Hindlimb muscle (tissue), 1 donor: ENCODE results near the gene SLC4A2. TPM values are rescaled to one million over a fixed set of nuclear protein-coding genes. Genes with fewer than 3 reads are reported as not detected.

Experiments used
- DNase-seq: peaks from one replicate; pipeline ENCODE4 v3.0.0-alpha.2; 2013
- polyA plus RNA-seq: library from polyadenylated mRNA; unstranded; fragments of 120-200 nt; gene quantifications from one replicate; pipeline ENCODE4 v1.2.1, GENCODE V29; 2013; ENCODE audit not compliant: insufficient read length

SLC4A2 gene
- polyA plus RNA-seq, 1 donor: 68.7 TPM

DNA sequence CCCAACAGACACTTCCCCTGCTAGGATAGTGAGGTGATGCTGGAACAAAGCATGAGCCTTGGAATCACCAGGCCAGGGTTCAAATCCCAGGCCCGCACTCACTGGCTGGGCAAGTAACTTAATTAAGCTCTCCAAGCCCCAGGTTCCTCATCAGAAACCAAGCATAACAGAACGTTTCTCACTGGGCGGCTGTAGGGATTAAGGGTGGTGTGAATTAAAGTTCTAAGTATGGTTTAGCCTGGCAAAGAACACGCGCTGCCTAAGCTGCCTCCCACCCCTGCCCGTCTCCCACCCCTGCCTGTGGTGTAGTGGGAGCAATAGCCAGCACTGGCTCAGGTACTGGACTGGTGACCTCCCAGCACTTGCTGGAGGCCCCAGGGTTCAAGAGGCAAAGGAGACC, 5.6 kb downstream of the SLC4A2 start:
- DNase-seq: no peak

DNA sequence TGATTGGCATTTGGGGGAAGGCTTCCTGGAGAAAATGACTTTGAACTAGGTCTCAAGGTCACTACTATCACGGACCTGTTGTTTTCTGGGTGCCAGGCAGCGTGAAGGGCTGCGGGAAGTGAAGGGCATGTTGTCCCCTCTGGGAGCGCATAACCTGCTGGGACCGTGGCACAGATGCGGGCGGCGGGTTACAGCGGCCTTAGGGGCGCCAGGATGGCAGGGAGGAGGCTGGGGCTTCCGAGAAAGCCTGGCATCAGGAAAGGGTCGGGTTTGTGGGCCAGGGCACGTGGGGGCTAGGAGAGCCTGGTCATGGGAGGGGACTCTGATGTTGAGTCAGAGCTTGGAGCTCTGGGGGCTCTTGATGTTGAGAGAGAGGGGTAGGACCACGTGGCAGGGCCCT, 6.1 kb downstream of the SLC4A2 start:
- DNase-seq: no peak

DNA sequence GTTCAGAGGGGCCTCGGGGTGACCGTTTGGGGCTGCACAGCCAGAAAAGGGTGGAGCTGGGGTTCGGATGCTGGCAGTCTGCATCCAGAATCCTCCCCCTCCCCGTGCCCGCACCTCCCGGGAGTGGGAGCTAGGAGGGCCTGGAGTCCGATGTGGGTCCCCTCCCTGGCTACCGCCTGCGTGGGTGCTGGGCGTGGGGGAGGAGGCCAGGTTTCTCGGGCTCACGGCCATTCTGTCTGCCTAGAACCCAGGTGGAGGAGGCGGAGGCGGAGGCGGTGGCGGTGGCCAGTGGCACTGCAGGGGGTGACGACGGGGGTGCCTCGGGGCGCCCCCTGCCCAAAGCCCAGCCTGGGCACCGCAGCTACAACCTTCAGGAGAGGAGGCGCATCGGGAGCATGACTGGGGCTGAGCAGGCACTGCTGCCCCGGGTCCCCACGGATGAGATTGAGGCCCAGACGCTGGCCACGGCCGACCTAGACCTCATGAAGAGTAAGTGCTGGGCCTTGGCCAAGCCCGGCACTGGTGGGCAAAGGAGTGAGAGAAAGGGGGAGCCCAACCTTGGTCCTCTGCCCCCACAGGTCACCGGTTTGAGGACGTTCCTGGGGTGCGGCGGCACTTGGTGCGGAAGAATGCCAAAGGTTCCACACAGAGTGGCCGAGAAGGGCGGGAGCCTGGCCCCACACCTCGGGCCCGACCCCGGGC, 7.0 kb downstream of the SLC4A2 start:
- no peak for DNase-seq

DNA sequence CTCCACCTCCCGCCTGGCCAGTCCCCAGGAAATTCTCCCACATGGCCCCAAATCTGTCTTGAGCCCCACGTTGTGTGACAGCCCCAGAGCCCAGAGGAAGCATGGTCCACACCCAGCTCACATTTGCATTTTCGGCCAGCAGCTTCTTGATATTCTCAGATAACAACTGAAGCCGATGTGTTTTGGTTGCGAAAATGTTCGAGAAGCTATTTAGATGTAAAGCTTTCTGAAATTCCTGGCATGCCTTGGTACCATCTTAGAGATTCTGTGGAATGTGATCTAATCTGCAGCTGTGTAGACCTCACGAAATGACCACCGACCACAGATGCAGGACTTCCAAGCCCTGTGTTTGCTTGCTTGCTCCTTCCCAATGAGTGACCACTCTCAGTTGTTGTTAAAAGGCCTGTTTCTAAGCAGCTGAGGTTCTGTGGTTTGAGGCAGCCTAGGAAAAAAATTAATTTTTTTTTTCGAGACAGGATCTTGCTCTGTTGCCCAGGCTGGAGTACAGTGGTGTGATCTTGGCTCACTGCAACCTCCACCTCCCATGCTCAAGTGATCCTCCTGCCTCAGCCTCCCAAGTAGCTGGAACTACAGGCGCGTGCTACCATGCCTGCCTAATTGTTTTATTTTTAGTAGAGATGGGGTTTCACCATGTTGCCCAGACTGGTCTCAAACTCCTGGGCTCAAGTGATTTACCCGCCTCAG, 8.8 kb downstream of the SLC4A2 start:
- no peak for DNase-seq

DNA sequence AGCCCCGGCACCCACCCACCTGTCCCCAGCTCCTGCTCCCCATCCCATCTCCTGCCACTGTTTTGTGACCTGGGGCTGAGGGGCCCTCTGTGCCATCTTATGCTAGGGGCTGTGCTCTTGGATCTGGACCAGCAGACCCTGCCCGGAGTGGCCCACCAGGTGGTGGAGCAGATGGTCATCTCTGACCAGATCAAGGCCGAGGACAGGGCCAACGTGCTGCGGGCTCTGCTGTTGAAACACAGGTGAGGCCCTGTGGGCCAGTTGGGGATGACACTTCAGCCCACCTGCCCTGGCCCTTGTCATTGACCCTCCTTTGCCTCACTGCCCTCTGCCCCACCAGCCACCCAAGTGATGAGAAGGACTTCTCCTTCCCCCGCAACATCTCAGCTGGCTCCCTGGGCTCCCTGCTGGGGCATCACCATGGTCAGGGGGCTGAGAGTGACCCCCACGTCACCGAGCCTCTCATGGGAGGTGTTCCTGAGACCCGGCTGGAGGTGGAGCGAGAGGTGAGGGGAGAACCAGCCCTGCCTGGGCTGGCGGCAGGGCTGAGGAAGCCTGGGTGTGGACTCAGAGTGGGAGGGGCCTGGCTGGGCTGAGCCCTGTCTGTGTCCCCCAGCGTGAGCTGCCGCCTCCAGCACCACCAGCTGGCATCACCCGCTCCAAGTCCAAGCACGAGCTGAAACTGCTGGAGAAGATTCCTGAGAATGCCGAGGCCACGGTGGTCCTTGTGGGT, 10.6 kb downstream of the SLC4A2 start:
- no peak for DNase-seq

DNA sequence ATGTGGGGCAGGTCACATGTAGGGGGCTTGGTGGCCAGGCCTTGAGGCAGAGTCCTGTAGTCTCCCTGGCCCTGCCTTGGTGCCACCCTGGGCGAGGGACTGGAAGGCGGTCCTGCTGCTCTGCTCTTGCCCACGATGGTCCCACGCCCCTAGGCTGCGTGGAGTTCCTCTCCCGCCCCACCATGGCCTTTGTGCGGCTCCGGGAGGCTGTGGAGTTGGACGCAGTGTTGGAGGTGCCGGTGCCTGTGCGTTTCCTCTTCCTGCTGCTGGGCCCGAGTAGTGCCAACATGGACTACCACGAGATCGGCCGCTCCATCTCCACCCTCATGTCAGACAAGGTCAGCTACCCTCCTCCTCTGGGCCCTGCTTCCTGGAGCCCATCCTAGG, 11.2 kb downstream of the SLC4A2 start:
- DNase-seq: no peak

DNA sequence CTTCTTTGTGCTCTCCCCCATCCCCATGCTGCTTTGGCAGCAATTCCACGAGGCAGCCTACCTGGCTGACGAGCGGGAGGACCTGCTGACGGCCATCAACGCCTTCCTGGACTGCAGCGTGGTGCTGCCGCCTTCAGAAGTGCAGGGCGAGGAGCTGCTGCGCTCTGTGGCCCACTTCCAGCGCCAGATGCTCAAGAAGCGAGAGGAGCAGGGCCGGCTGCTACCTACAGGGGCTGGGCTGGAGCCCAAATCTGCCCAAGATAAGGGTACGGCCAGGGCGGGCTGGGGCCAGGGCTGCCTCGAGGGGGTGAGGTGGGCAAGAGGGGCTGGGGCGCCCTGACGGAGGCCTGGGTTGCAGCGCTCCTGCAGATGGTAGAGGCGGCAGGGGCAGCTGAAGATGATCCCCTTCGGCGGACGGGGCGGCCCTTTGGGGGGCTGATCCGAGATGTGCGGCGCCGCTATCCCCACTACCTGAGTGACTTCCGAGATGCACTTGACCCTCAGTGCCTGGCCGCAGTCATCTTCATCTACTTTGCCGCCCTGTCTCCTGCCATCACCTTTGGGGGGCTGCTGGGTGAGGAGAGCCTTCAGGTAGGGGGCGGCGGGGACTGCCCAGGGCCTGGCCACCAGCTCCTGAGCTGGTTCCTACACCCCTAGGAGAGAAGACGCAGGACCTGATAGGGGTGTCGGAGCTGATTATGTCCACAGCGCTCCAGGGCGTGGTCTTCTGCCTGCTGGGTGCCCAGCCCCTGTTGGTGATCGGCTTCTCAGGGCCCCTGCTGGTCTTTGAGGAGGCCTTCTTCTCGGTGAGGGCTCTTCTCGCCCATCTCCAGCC, 11.9 kb downstream of the SLC4A2 start:
- DNase-seq: no peak

DNA sequence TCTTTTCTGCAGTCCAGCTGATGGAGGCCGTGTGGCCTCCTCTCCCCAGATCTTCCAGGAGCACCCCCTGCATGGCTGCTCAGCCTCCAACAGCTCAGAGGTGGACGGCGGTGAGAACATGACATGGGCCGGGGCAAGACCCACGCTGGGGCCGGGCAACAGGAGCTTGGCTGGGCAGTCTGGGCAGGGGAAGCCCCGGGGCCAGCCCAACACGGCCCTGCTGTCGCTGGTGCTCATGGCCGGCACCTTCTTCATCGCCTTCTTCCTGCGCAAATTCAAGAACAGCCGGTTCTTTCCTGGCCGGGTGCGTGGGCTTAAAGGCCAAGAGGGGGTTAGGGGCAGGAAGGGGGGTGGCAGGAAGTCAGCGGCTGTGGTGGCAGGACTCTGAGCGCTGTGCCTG, 14.6 kb downstream of the SLC4A2 start:
- DNase-seq: no peak

DNA sequence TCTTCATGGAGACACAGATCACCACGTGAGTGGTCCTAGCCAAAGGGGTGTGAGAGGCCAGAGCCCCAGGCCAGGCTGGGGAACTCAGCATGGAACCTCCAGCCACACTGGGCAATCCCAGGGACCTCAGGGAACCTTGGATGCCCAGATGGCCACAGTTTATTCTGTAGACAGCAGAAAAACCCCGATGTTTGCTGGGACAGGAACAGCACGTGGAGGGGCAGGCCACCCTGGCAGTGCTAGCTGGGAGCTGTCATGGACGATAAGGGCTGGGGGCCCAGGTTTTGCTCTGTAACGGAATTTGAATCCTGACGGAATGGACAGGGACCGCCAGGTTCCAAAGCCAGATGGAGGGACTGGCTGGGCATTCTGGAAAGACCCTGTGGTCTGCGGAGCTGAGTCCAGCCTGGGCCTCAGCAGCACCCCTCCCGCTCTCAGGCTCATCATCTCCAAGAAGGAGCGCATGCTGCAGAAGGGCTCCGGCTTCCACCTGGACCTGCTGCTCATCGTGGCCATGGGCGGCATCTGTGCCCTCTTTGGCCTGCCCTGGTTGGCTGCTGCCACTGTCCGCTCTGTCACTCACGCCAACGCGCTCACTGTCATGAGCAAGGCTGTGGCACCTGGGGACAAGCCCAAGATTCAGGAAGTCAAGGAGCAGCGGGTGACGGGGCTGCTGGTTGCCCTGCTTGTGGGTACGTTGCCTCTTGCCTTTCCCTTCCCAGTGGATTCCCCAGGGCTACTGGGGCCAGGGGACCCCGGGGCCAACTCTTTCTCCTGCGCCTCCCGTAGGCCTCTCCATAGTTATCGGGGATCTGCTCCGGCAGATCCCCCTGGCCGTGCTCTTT, 15.7 kb downstream of the SLC4A2 start:
- DNase-seq: no peak

DNA sequence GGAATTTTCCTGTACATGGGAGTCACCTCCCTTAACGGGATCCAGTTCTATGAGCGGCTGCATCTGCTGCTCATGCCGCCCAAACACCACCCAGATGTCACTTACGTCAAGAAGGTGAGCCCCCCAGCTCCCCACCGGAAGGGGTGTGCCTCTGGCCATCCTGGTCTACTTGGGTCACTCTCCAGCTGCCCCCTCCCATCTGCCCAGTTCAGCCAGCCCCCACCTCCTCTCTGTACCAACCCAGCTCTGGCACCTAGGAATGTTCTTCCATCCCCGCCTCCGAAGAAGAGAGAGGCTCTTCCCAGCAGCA, 16.2 kb downstream of the SLC4A2 start:
- DNase-seq: no peak

DNA sequence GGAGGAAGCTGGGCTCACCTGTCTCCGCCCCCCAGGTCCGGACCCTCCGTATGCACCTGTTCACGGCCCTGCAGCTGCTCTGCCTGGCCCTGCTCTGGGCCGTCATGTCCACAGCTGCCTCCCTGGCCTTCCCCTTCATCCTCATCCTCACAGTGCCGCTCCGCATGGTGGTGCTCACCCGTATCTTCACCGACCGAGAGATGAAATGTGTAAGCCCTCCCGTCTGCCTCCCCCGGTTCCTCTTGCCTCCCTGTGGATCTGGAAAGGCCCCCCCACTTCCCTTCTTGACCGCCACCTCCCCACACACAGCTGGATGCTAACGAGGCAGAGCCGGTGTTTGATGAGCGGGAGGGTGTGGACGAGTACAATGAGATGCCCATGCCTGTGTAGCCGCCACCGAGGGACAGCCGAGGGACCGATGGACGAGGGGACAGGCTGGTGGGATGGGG, 16.6 kb downstream of the SLC4A2 start:
- DNase-seq: no peak

DNA sequence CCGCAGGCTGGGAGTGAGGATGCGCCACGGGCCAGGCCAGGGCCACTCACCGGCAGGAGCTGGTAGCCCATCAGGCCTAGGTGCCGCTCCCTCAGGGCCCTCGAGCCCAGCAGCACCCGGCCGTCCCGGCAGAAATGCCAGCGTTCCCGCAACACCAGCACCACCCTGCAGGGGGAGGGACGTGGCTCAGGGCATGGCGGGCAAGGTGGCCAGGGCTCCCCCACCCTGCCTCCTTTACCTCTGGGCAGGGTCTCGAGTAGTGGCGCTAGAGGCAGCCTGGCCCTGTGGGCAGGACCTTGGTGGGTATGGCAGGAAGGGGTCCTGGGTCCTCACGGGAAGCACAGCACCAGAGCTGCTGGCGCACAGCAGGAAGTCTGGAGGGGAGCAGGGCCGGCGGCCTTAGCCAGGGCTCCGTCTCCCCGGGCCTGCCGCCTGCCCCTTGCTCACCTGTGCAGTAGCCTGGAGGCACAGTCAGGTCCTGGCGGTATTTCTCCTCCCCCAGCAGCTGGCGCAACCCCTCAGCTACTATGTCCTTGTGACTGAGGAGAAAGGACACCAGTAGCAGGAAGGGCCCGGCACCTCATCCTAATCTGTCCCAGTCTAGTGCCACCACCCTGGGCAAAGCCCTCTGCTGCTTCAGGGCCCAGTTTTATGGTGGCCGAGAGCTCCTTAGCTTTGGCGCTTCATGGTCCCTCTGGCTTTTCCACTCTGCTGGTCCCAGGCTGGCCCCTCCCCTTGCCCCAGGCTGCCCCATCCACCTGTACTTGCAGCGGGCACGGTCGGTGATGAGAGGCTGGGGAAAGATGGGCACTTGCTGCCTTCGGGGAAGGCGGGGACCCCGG, 17.7 kb downstream of the SLC4A2 start:
- no peak for DNase-seq

DNA sequence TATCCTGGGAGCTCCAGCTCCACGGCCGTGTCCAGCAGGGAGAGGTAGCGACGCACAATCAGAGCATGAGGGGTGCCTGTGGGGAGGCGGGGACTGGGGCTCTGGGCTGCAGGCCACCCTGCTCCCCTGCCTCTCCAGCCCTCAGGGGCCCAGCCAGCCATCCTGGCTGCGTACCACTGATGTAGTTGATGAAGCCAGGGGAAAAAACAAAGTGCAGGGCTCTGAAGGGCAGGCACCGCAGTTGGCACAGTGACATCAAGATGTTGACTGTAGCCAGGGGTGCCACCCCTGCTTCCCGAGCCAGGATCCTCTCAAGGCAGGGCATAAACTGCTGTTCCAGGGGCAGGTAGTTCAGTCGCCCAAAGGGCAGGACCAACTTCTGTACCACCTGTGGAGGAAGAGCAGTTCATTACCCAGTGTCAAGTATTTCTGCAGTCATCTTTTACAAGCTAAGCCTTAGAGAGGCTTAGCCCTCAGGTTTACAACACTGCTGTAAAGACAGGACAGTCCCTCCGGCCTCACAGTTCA, 18.4 kb downstream of the SLC4A2 start:
- DNase-seq: no peak

DNA sequence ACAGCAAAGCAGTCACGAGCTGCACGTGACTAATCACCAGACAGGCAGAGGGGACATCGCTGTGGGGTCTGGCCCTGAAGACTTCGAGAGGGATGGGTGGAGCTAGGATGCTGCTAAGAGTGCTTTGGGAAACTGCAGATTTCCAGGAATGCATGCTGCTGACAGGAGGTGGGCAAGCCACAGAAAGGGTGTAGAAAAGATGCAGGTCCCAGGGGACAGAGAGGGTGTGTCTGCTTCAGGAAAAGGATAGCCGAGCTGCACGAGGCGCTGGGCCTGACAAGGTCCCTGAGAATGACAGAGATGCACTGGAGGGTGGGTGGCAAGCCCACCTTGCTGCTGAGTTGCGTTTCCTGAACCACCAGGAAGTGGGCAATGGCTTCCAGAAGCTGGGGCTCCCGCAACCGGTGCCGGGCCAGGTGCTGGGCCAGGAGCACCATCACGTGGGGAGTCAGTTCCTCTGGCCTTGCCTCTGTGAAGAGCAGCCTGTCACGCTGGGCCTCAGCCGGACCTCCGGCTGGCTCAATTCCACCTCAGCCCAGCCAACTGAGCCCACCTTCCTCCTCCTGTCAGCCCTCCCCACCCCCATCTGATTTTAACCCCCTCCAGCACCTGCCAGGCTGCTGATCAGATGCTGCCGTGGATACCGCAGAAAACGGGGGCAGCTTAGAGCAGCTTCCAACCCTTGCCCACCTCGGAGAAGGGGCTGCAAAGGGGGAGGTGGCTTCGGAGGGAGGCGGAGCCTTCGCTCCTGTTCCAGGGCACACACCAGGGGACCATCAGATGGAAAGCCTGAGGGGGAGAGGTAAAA, 19.0 kb downstream of the SLC4A2 start:
- DNase-seq: no peak

DNA sequence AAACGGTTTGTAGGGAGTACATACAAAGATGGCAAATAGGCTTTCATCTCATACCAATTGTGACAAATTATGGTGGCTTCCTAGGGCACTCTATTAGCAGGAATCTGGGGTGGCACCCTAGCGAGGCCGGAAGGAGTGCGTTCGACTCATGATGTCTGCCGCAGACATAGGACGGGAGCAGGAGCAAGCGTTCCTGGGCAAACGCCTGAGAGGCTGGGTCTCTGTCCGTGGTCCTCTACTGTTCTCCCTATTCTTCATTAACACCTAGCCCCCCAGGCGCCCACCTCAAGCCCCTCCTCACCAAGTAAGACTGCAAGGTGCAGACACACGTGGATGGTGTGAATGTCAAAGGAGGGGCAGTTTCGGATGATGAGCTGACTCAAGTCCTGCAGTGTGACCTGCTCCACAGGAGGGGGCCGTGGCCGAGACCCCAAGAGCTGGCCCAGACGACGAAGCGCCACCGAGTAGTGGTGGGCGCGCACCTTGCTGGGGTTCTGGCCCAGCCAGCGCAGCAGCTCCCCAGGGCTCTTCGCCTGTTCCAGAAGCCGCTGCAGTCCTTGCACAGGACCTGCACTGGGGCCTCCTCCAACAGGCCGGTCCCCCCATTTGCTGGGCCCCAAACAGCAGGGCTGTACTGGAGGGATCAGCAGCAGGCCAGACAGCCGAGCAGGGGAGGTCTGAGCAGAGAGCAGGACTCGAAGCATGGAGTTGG, 20.0 kb downstream of the SLC4A2 start:
- no peak for DNase-seq

DNA sequence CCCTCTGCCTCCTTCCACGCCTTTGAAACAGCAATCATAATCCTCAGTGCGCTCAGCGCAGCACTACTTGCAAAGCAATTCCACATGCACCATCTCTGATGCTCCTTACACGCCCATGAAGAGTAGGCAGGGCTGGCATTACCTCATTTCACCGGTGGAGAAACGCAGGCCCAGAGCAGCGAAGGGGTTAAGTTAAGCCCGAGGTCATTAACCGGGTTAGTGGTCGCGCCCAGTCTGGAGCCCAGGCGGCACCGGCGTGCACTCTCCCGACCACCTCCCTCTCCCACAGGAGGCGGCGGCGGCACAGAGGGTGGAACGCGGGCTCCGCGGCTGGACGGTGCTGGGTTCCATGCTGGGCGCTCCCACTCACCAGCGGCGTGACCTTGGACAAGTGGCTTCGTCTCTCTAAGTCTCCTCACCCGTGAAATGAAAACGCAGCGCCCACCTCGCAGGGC, 20.7 kb downstream of the SLC4A2 start:
- no peak for DNase-seq

DNA sequence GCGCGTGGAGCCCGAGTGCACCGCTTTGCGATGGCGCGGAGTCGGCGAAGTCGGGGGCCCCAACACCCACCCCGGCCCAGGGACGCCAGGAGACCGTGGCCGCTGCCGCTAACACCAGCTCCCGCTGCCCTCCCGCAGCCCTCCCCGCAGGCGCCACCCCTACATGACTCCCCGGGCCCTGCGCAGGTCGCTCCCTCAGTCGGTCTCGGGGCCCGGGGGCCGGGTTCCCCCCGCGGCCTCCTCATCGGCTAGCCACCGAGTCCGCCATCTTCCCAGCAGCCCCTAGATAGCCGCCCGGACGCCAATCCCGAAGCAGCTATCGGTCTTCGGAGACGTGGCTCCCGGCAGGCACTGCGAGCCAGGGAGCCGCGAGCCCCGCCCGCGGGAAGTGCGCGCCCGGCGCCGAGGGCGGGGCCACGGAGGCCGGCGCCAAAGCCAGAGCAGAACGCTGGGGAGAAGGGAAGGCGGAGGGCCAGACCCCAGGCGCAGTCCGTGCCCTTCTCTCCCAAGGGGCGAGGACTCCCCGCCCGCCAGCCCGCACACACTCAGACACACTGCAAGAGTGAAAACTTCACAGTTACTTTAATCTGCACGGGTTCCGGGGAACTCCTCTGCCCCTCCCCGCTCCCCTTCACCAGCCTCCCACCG, 21.3 kb downstream of the SLC4A2 start, which contains the start of gene FASTK:
Gene FASTK (minus strand): TSS at position 288 of the 648 bp plus-strand sequence. CDS start 43 bp downstream, at position 245.
- DNase-seq: peak; percentile 94
